Measurements from ENCODE around the gene PER2. TPM values are rescaled to one million over a fixed set of nuclear protein-coding genes. Genes with fewer than 3 reads are reported as not detected.
"Not testable (repeated sequence)": the region's sequence is repeated elsewhere in the genome, so short reads cannot be mapped to it uniquely, and the experiment has no call there.

The PER2 gene
- total RNA-seq, 4 donors from 2014 or later, result 6.2 to 28.0 (median 12.0) TPM

- Histone ChIP-seq H3K27me3 (no peaks in the 10 kb centered on the region), H3K27ac (peak within 1 kb of the TSS; percentile 63 to 86 (median 72)), H3K9me3 (no peaks in the 10 kb centered on the region), H3K4me1 (peaks cover 4 to 24% (median 13%) of the 10 kb centered on the region in 3 donors), H3K36me3 (peaks cover 0 to 6% (median 0%) of the 10 kb centered on the region in 3 donors), H3K4me3 (peak within 1 kb of the TSS; percentile 68 to 95 (median 83))
- WGBS, 2 donors, result 0% methylated on average over 2 of the region's 58 CpGs; no CpG with 5 or more reads in 1 of the 2 donors
- intact Hi-C loops (cut with DNase I), result no loop called here
- peak; percentile 7 for DNase-seq
- peak in 1 of 4 donors; percentile 25 for TF ChIP-seq POLR2A (IDR thresholded peaks at IDR 0.05)
- peak in 2 of 6 experiments; percentile 3 to 21 for TF ChIP-seq CTCF (IDR thresholded peaks at IDR 0.05)
These were observed 31.8 kb upstream of the PER2 start, which contains the start of gene TRAF3IP1 for GRCh38 chr2:238320246-238320647. Gene TRAF3IP1 (plus strand): TSS chr2:238320518. CDS start chr2:238320663, 145 bp downstream.

- TF ChIP-seq POLR2A (IDR thresholded peaks at IDR 0.05) (no peak), CTCF (IDR thresholded peaks at IDR 0.05) (no peak)
- intact Hi-C loops (cut with DNase I), result no loop called here
- peaks cover 0 to 9% (median 0%) of the 10 kb centered on the region in 3 donors for H3K4me1 ChIP-seq
- no peak overlapping the region for H3K27ac ChIP-seq
- no peaks in the 10 kb centered on the region for H3K36me3 ChIP-seq
- H3K4me3 ChIP-seq, result no peak overlapping the region
- H3K27me3 ChIP-seq, result no peaks in the 10 kb centered on the region
- DNase-seq, result no peak
- no peaks in the 10 kb centered on the region for H3K9me3 ChIP-seq
- 91 to 93% methylated on average over 4 to 7 of the region's 13 CpGs for WGBS, 2 donors
These were observed 26.7 kb upstream of the PER2 start for GRCh38 chr2:238315031-238315595.

GRCh38 chr2:238314576-238314975 is 26.2 kb upstream of the PER2 start:
- 93 to 100% methylated on average over 1 to 4 of the region's 8 CpGs for WGBS, 2 donors
- DNase-seq, result no peak
- H3K4me1 ChIP-seq, result peaks cover 0 to 4% (median 0%) of the 10 kb centered on the region in 3 donors
- no peaks in the 10 kb centered on the region for H3K9me3 ChIP-seq
- TF ChIP-seq CTCF (IDR thresholded peaks at IDR 0.05) (no peak), POLR2A (IDR thresholded peaks at IDR 0.05) (no peak)
- H3K36me3 ChIP-seq, result no peaks in the 10 kb centered on the region
- H3K4me3 ChIP-seq, result no peak overlapping the region
- H3K27me3 ChIP-seq, result no peaks in the 10 kb centered on the region
- intact Hi-C loops (cut with DNase I), result no loop called here
- H3K27ac ChIP-seq, result no peak overlapping the region

- TF ChIP-seq POLR2A (IDR thresholded peaks at IDR 0.05), result no peak
- no peak for TF ChIP-seq CTCF (IDR thresholded peaks at IDR 0.05)
- Histone ChIP-seq H3K4me3 (no peak overlapping the region), H3K36me3 (no peaks in the 10 kb centered on the region), H3K27me3 (no peaks in the 10 kb centered on the region), H3K9me3 (no peaks in the 10 kb centered on the region), H3K4me1 (no peaks in the 10 kb centered on the region), H3K27ac (no peak overlapping the region)
- no peak for DNase-seq
- 48 to 55% methylated on average over 2 of the region's 2 CpGs for WGBS, 2 donors
- intact Hi-C loops (cut with DNase I), result no loop called here
These were observed 25.6 kb upstream of the PER2 start for GRCh38 chr2:238313991-238314350.

GRCh38 chr2:238313289-238313990 is 25.0 kb upstream of the PER2 start:
- WGBS, 2 donors, result 83 to 84% methylated on average over 5 to 7 of the region's 8 CpGs
- intact Hi-C loops (cut with DNase I), result no loop called here
- Histone ChIP-seq H3K36me3 (no peaks in the 10 kb centered on the region), H3K27ac (no peak overlapping the region), H3K4me3 (no peak overlapping the region), H3K4me1 (no peaks in the 10 kb centered on the region), H3K27me3 (no peaks in the 10 kb centered on the region), H3K9me3 (no peaks in the 10 kb centered on the region)
- TF ChIP-seq POLR2A (IDR thresholded peaks at IDR 0.05) (no peak), CTCF (IDR thresholded peaks at IDR 0.05) (no peak)
- no peak for DNase-seq

GRCh38 chr2:238310721-238311120 is 22.3 kb upstream of the PER2 start:
- 85 to 87% methylated on average over 13 to 14 of the region's 14 CpGs for WGBS, 2 donors
- H3K4me3 ChIP-seq; H3K27me3 ChIP-seq; DNase-seq; H3K36me3 ChIP-seq; H3K9me3 ChIP-seq; H3K4me1 ChIP-seq; intact Hi-C loops (cut with DNase I); H3K27ac ChIP-seq: not testable (repeated sequence)

Measured in esophagus squamous epithelium (tissue), 5 donors.